ENCODE measurements around the gene SLAIN1. TPM values are rescaled to one million over a fixed set of nuclear protein-coding genes. Genes with fewer than 3 reads are reported as not detected.

The SLAIN1 gene
- total RNA-seq: not detected in 2 replicates

GRCh38 chr13:77697217-77698103 lies at the start of gene SLAIN1:
TSS of gene SLAIN1 (plus strand) at chr13:77697687. CDS start at chr13:77697914, 227 bp downstream.

Other genes with a start within 250 kb of the SLAIN1 start
- gene SCEL, start 162.0 kb upstream of the SLAIN1 start, total RNA-seq: not detected in 2 replicates
- not detected in 2 replicates for gene EDNRB, start 221.1 kb downstream of the SLAIN1 start, total RNA-seq

Data from myometrial cell (primary cell).